H9 (cell line): ENCODE measurements around the gene TNFRSF21. TPM values are rescaled to one million over a fixed set of nuclear protein-coding genes. Genes with fewer than 3 reads are reported as not detected.

Experiments used
- DNase-seq: peaks from one replicate; pipeline ENCODE4 v3.0.0-alpha.2; 2017
- H2AFZ ChIP-seq: one replicate; pipeline ENCODE4 v1.6.1; 2013; ENCODE audit warnings: mild to moderate bottlenecking, low read length, control low read depth, moderate library complexity
- H2AK5ac ChIP-seq: 2 replicates; pipeline ENCODE4 v1.6.1; 2013; ENCODE audit warnings: low read length, control low read depth, mixed read lengths; ENCODE audit not compliant: insufficient read length
- H2BK120ac ChIP-seq: one replicate; pipeline ENCODE4 v1.6.1; 2013; ENCODE audit warnings: low read depth, mild to moderate bottlenecking, low read length, control low read depth, inconsistent platforms; ENCODE audit not compliant: poor library complexity, severe bottlenecking
- H2BK12ac ChIP-seq: 2 replicates; pipeline ENCODE4 v1.6.1; 2013; ENCODE audit warnings: low read length, control low read depth, mixed read lengths, low read depth; ENCODE audit not compliant: insufficient read length
- H2BK15ac ChIP-seq: 2 replicates; pipeline ENCODE4 v1.6.1; 2013; ENCODE audit warnings: low read depth, low read length, control low read depth
- H2BK20ac ChIP-seq: one replicate; pipeline ENCODE4 v1.6.1; 2013; ENCODE audit warnings: low read depth, mild to moderate bottlenecking, low read length, control low read depth, inconsistent platforms; ENCODE audit not compliant: poor library complexity, severe bottlenecking
- H2BK5ac ChIP-seq: 2 replicates; pipeline ENCODE4 v1.6.1; 2013; ENCODE audit warnings: low read length, control low read depth, mixed read lengths; ENCODE audit not compliant: insufficient read length
- H3K14ac ChIP-seq: 2 replicates; pipeline ENCODE4 v1.6.1; 2013; ENCODE audit warnings: low read length, control low read depth; ENCODE audit not compliant: insufficient read depth
- H3K18ac ChIP-seq: 2 replicates; pipeline ENCODE4 v1.6.1; 2013; ENCODE audit warnings: low read depth, mild to moderate bottlenecking, mixed read lengths, low read length, control low read depth; ENCODE audit not compliant: insufficient read length
- H3K23ac ChIP-seq: 2 replicates; pipeline ENCODE4 v1.6.1; 2013; ENCODE audit warnings: low read length, control low read depth, mixed read lengths, low read depth; ENCODE audit not compliant: insufficient read length
- H3K23me2 ChIP-seq: 2 replicates; pipeline ENCODE4 v1.6.1; 2013; ENCODE audit warnings: low read depth, mild to moderate bottlenecking, mixed read lengths, low read length, control low read depth; ENCODE audit not compliant: insufficient read length, poor library complexity, severe bottlenecking
- H3K27ac ChIP-seq: 2 replicates; pipeline ENCODE4 v1.5.1; 2013; ENCODE audit warnings: low read length, control low read depth, mixed read lengths, low read depth; ENCODE audit not compliant: insufficient read length
- H3K27me3 ChIP-seq: 2 replicates; pipeline ENCODE4 v1.6.1; 2013; ENCODE audit warnings: low read length, control low read depth, inconsistent platforms; ENCODE audit not compliant: insufficient read depth
- H3K4ac ChIP-seq: 2 replicates; pipeline ENCODE4 v1.6.1; 2013; ENCODE audit warnings: low read depth, mild to moderate bottlenecking, control low read depth, inconsistent platforms, low read length, moderate library complexity
- H3K4me1 ChIP-seq: 2 replicates; pipeline ENCODE4 v1.6.1; 2013; ENCODE audit warnings: low read length, control low read depth, inconsistent platforms; ENCODE audit not compliant: insufficient read depth
- H3K4me2 ChIP-seq: 2 replicates; pipeline ENCODE4 v1.6.1; 2013; ENCODE audit warnings: low read length, control low read depth, mixed read lengths; ENCODE audit not compliant: insufficient read length, insufficient read depth
- H3K56ac ChIP-seq: 2 replicates; pipeline ENCODE4 v1.6.1; 2013; ENCODE audit warnings: low read depth, mild to moderate bottlenecking, mixed read lengths, low read length, control low read depth; ENCODE audit not compliant: insufficient read length
- H3K79me1 ChIP-seq: 2 replicates; pipeline ENCODE4 v1.6.1; 2013; ENCODE audit warnings: low read depth, mild to moderate bottlenecking, moderate library complexity, low read length, control low read depth, inconsistent platforms; ENCODE audit not compliant: insufficient read depth, poor library complexity, severe bottlenecking
- H3K79me2 ChIP-seq: 2 replicates; pipeline ENCODE4 v1.6.1; 2013; ENCODE audit warnings: low read length, control low read depth, inconsistent platforms; ENCODE audit not compliant: insufficient read depth
- H3K9ac ChIP-seq: 2 replicates; pipeline ENCODE4 v1.6.1; 2013; ENCODE audit warnings: low read length, control low read depth, mixed read lengths; ENCODE audit not compliant: insufficient read length; ENCODE audit errors: extremely low read depth
- H3K9me3 ChIP-seq: one replicate; pipeline ENCODE4 v1.6.1; 2013; ENCODE audit warnings: low read depth, low read length, inconsistent platforms; ENCODE audit not compliant: control insufficient read depth
- H3T11ph ChIP-seq: one replicate; pipeline ENCODE4 v1.6.1; 2013; ENCODE audit warnings: mild to moderate bottlenecking, low read length, control low read depth, inconsistent platforms
- H4K20me1 ChIP-seq: one replicate; pipeline ENCODE4 v1.6.1; 2013; ENCODE audit not compliant: control insufficient read depth, insufficient read length, insufficient read depth
- H4K5ac ChIP-seq: 2 replicates; pipeline ENCODE4 v1.6.1; 2013; ENCODE audit warnings: low read depth, mild to moderate bottlenecking, mixed read lengths, low read length, control low read depth; ENCODE audit not compliant: insufficient read length
- H4K8ac ChIP-seq: replicated peaks from 2 replicates; pipeline ENCODE4 v1.6.1; 2013; ENCODE audit warnings: low read length, control low read depth, mixed read lengths, low read depth; ENCODE audit not compliant: insufficient read length
- H4K91ac ChIP-seq: 2 replicates; pipeline ENCODE4 v1.6.1; 2013; ENCODE audit warnings: low read depth, mild to moderate bottlenecking, moderate library complexity, mixed read lengths, low read length, control low read depth; ENCODE audit not compliant: insufficient read length
- H3K27ac Mint-ChIP-seq, 3 experiments: 2 replicates in 2 of 3; 3 replicates in 1 of 3; pipeline ENCODE4 v1.8.0; 2020 to 2021; ENCODE audit warnings: mixed read lengths in 3 of 3, mild to moderate bottlenecking in 1 of 3, moderate library complexity in 1 of 3
- H3K27me3 Mint-ChIP-seq: 2 replicates; pipeline ENCODE4 v1.8.0; 2021; ENCODE audit warnings: low read depth, mild to moderate bottlenecking, moderate library complexity, mixed read lengths
- H3K36me3 Mint-ChIP-seq, 3 experiments: 2 replicates in 2 of 3; 3 replicates in 1 of 3; pipeline ENCODE4 v1.8.0; 2020 to 2021; ENCODE audit warnings: low read depth in 3 of 3, mixed read lengths in 3 of 3; ENCODE audit not compliant: insufficient read depth in 1 of 3
- H3K4me1 Mint-ChIP-seq, 2 experiments: 2 replicates each; pipeline ENCODE4 v1.8.0; 2020; ENCODE audit warnings: mixed read lengths in 2 of 2
- H3K4me3 Mint-ChIP-seq, 2 experiments: 2 replicates in 1 of 2; 3 replicates in 1 of 2; pipeline ENCODE4 v1.8.0; 2020 to 2021; ENCODE audit warnings: mild to moderate bottlenecking in 2 of 2, mixed read lengths in 2 of 2, moderate library complexity in 1 of 2
- H3K9me3 Mint-ChIP-seq, 2 experiments: 2 replicates in 1 of 2; 3 replicates in 1 of 2; pipeline ENCODE4 v1.8.0; 2020; ENCODE audit warnings: mild to moderate bottlenecking in 2 of 2, mixed read lengths in 2 of 2, moderate library complexity in 1 of 2
- WGBS: extraction: QIAGEN DNeasy Blood & Tissue Kit; methylation state at CpG from one replicate; pipeline ENCODE4 v1.1.7; 2013; ENCODE audit warnings: missing lambda C conversion rate, low lambda C conversion rate, mixed read lengths; ENCODE audit not compliant: insufficient read length; ENCODE audit errors: extremely low coverage; 5-methylcytosine and 5-hydroxymethylcytosine counted together
- total RNA-seq: library from RNA; stranded (reverse); gene quantifications from 2 replicates; pipeline ENCODE4 v1.2.1, GENCODE V29; 2021
- TF ChIP-seq, protein P1 (sequence below): fragments of 200-600 bp; sonication (generic); conservative IDR thresholded peaks from 3 replicates; pipeline ENCODE4 v1.8.0; 2021; ENCODE audit warnings: antibody characterized with exemption, mild to moderate bottlenecking

Gene TNFRSF21
- total RNA-seq, 1 experiment from 2014 or later: 39.1 TPM

DNA sequence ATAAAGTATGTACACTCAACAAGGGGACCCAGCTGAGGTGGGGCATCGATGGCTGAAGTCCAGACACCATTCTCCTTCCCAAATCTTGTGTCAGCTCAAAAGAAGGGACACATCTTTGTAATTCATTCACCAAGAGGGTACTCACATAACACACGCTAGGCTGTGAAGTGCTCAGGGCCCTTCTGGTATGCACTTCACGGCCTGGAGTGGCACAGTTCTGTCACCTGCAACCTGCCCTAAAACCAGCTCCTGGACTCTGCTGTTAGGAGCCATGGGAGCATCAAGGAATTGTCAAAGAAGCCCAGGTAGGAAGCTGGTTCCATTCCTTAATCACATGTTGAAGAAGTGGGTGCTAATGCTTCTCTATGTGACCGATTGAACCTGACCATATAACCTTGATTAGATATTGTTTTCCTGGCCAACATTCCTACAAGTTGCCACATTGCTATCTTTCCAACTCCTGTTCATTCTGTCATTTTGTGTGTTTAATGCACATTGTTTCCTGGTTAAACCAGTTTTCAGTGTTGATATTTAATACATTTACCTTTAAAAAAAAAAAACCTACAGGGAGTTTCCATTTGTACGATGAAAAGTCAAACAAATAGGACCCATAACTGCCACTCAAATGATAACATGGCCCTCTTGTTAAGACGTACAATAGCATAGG, 127.3 kb downstream of the TNFRSF21 start:
- Histone ChIP-seq H4K20me1 (no peaks in the 10 kb centered on the region), H4K5ac (no peak overlapping the region), H3K56ac (no peak overlapping the region), H3K23ac (no peak overlapping the region), H2BK12ac (no peak overlapping the region), H3K4me1 (no peaks in the 10 kb centered on the region), H3K14ac (no peak overlapping the region), H4K91ac (no peak overlapping the region), H4K8ac (no peak overlapping the region), H3K18ac (no peak overlapping the region), H2BK20ac (no peak overlapping the region), H3K23me2 (no peaks in the 10 kb centered on the region), H3K4ac (no peak overlapping the region), H3T11ph (no peak overlapping the region), H3K9me3 (no peaks in the 10 kb centered on the region), H3K27me3 (no peaks in the 10 kb centered on the region), H2BK15ac (no peak overlapping the region), H3K79me1 (no peaks in the 10 kb centered on the region), H3K79me2 (no peaks in the 10 kb centered on the region), H2AK5ac (no peak overlapping the region), H3K9ac (no peak overlapping the region), H2BK5ac (no peak overlapping the region), H2AFZ (no peak overlapping the region), H2BK120ac (no peak overlapping the region), H3K4me2 (no peak overlapping the region), H3K27ac (no peak overlapping the region)
- no peak for DNase-seq
- peaks cover 0 to 6% of the 10 kb centered on the region in 2 experiments; a peak in 1 of 4 replicates for H3K4me1 Mint-ChIP-seq
- H3K27me3 Mint-ChIP-seq: no peaks in the 10 kb centered on the region
- H3K27ac Mint-ChIP-seq: no peak overlapping the region
- WGBS: no CpG with 5 or more reads among the region's 6 CpGs
- H3K9me3 Mint-ChIP-seq: no peaks in the 10 kb centered on the region
- H3K4me3 Mint-ChIP-seq: no peak overlapping the region
- TF ChIP-seq, protein P1, sequence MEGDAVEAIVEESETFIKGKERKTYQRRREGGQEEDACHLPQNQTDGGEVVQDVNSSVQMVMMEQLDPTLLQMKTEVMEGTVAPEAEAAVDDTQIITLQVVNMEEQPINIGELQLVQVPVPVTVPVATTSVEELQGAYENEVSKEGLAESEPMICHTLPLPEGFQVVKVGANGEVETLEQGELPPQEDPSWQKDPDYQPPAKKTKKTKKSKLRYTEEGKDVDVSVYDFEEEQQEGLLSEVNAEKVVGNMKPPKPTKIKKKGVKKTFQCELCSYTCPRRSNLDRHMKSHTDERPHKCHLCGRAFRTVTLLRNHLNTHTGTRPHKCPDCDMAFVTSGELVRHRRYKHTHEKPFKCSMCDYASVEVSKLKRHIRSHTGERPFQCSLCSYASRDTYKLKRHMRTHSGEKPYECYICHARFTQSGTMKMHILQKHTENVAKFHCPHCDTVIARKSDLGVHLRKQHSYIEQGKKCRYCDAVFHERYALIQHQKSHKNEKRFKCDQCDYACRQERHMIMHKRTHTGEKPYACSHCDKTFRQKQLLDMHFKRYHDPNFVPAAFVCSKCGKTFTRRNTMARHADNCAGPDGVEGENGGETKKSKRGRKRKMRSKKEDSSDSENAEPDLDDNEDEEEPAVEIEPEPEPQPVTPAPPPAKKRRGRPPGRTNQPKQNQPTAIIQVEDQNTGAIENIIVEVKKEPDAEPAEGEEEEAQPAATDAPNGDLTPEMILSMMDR: no peak
- no peaks in the 10 kb centered on the region for H3K36me3 Mint-ChIP-seq
